Mesothelial cell of epicardium (in vitro differentiated cells): ENCODE results near the gene DCLK1. TPM values are rescaled to one million over a fixed set of nuclear protein-coding genes. Genes with fewer than 3 reads are reported as not detected.

Experiments
- DNase-seq, 2 experiments: peaks; one replicate each; pipeline ENCODE4 v3.0.0; 2021; ENCODE audit warnings: low spot score in 2 of 2; ENCODE audit not compliant: unreplicated experiment in 2 of 2
- H3K27ac Mint-ChIP-seq: 2 replicates; pipeline ENCODE4 v1.8.0; 2021; ENCODE audit warnings: mixed read lengths
- H3K27me3 Mint-ChIP-seq: 2 replicates; pipeline ENCODE4 v1.8.0; 2021; ENCODE audit warnings: low read depth, mixed read lengths
- H3K36me3 Mint-ChIP-seq: 2 replicates; pipeline ENCODE4 v1.8.0; 2021; ENCODE audit warnings: mixed read lengths
- H3K4me1 Mint-ChIP-seq: 2 replicates; pipeline ENCODE4 v1.8.0; 2021; ENCODE audit warnings: mixed read lengths
- H3K4me3 Mint-ChIP-seq: 2 replicates; pipeline ENCODE4 v1.8.0; 2021; ENCODE audit warnings: mild to moderate bottlenecking, moderate library complexity, mixed read lengths
- H3K9me3 Mint-ChIP-seq: 2 replicates; pipeline ENCODE4 v1.8.0; 2021; ENCODE audit warnings: mixed read lengths
- total RNA-seq: library from RNA; stranded (reverse); gene quantifications from 3 replicates; pipeline ENCODE4 v1.2.1, GENCODE V29; 2021
- TF ChIP-seq, protein P1 (sequence below): fragments of 200-600 bp; sonication (generic); IDR thresholded peaks from one replicate; pipeline ENCODE4 v1.5.0; 2021; ENCODE audit warnings: antibody characterized with exemption; ENCODE audit not compliant: unreplicated experiment

DCLK1 gene
- total RNA-seq, 1 donor from 2014 or later, result 21.7 TPM

- Mint-ChIP-seq H3K36me3 (no peaks in the 10 kb centered on the region), H3K9me3 (no peaks in the 10 kb centered on the region)
These were observed 298.6 kb downstream of the DCLK1 start for GRCh38 chr13:35832551-35832950.

DNA sequence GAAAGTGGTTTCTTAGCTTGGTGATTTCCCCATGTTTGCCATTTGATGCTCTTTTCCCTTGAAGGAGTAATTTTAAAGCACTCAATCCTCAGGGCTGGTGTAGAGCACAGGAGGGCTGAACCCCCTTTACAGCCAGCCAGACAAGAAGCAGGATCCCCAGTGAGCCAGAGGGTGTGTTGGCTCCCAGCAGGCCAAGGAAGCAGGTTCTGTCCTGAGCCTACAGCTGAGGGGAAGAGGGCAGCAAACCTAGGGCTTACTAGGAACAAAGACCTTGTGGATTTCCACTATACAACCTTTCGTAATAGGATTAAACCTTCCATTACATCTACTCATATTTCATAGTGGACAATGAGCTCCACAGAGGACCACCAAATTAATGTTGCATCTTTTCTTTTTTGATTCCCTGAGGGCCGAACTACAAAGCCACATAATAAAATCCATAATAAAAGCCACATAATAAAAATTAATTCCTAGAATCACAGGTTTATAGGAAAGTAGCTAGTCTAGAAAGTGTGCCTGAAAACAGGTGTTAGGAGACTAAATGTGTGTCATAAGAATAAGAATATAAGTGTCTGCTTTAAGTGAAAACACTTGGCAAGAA, 300.2 kb downstream of the DCLK1 start:
- no peaks in the 10 kb centered on the region for H3K27me3 Mint-ChIP-seq
- TF ChIP-seq, protein P1, sequence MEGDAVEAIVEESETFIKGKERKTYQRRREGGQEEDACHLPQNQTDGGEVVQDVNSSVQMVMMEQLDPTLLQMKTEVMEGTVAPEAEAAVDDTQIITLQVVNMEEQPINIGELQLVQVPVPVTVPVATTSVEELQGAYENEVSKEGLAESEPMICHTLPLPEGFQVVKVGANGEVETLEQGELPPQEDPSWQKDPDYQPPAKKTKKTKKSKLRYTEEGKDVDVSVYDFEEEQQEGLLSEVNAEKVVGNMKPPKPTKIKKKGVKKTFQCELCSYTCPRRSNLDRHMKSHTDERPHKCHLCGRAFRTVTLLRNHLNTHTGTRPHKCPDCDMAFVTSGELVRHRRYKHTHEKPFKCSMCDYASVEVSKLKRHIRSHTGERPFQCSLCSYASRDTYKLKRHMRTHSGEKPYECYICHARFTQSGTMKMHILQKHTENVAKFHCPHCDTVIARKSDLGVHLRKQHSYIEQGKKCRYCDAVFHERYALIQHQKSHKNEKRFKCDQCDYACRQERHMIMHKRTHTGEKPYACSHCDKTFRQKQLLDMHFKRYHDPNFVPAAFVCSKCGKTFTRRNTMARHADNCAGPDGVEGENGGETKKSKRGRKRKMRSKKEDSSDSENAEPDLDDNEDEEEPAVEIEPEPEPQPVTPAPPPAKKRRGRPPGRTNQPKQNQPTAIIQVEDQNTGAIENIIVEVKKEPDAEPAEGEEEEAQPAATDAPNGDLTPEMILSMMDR, result no peak
- no peaks in the 10 kb centered on the region for H3K9me3 Mint-ChIP-seq
- no peak overlapping the region for H3K4me3 Mint-ChIP-seq
- no peak for DNase-seq
- H3K27ac Mint-ChIP-seq, result no peak overlapping the region
- peaks cover 6% of the 10 kb centered on the region for H3K36me3 Mint-ChIP-seq
- peaks cover 3% of the 10 kb centered on the region for H3K4me1 Mint-ChIP-seq

More at GRCh38 chr13:35832551-35832950, 298.6 kb downstream of the DCLK1 start:
- no peak overlapping the region for H3K4me3 Mint-ChIP-seq
- TF ChIP-seq, protein P1, result no peak
- no peaks in the 10 kb centered on the region for H3K27me3 Mint-ChIP-seq
- peaks cover 6% of the 10 kb centered on the region for H3K4me1 Mint-ChIP-seq
- H3K27ac Mint-ChIP-seq, result no peak overlapping the region
- no peak for DNase-seq

GRCh38 chr13:35826626-35827254, 304.4 kb downstream of the DCLK1 start:
- Mint-ChIP-seq H3K27ac (no peak overlapping the region), H3K4me3 (no peak overlapping the region), H3K4me1 (no peaks in the 10 kb centered on the region), H3K9me3 (no peaks in the 10 kb centered on the region), H3K36me3 (peaks cover 13% of the 10 kb centered on the region), H3K27me3 (no peaks in the 10 kb centered on the region)
- DNase-seq, result no peak
- TF ChIP-seq, protein P1, result no peak

DNA sequence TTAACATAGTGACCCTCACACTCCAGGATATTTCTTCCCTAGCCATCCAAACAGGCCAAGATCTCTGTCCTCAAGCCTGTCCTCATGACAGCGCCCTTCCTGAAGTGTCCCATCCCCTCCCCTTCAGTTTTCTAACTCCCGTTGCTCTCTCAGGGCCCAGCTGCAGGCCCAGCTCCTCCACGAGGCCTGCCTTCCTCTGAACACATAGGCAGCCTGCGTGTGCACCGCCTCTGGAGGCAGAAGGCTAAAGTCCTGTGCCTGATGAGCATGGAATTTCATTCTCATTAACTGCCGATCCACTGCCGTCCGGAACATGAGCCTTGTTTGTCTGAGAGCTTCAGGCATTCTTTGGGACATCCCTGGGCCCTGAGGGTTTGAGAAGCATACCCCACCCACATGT, 306.4 kb downstream of the DCLK1 start:
- no peak overlapping the region for H3K4me3 Mint-ChIP-seq
- DNase-seq, result no peak
- peaks cover 13% of the 10 kb centered on the region for H3K36me3 Mint-ChIP-seq
- H3K27me3 Mint-ChIP-seq, result no peaks in the 10 kb centered on the region
- H3K4me1 Mint-ChIP-seq, result no peaks in the 10 kb centered on the region
- TF ChIP-seq, protein P1, result no peak
- H3K27ac Mint-ChIP-seq, result no peak overlapping the region
- no peaks in the 10 kb centered on the region for H3K9me3 Mint-ChIP-seq

GRCh38 chr13:35824395-35824794, 306.8 kb downstream of the DCLK1 start:
- Mint-ChIP-seq H3K4me1 (no peaks in the 10 kb centered on the region), H3K9me3 (no peaks in the 10 kb centered on the region), H3K4me3 (no peak overlapping the region), H3K27ac (no peak overlapping the region), H3K27me3 (no peaks in the 10 kb centered on the region), H3K36me3 (peaks cover 13% of the 10 kb centered on the region)
- no peak for DNase-seq
- TF ChIP-seq, protein P1, result no peak
